ENCODE results near the gene NXF1.
"Not testable (repeated sequence)": the region's sequence is repeated elsewhere in the genome, so short reads cannot be mapped to it uniquely, and the experiment has no call there.

The NXF1 gene

DNA sequence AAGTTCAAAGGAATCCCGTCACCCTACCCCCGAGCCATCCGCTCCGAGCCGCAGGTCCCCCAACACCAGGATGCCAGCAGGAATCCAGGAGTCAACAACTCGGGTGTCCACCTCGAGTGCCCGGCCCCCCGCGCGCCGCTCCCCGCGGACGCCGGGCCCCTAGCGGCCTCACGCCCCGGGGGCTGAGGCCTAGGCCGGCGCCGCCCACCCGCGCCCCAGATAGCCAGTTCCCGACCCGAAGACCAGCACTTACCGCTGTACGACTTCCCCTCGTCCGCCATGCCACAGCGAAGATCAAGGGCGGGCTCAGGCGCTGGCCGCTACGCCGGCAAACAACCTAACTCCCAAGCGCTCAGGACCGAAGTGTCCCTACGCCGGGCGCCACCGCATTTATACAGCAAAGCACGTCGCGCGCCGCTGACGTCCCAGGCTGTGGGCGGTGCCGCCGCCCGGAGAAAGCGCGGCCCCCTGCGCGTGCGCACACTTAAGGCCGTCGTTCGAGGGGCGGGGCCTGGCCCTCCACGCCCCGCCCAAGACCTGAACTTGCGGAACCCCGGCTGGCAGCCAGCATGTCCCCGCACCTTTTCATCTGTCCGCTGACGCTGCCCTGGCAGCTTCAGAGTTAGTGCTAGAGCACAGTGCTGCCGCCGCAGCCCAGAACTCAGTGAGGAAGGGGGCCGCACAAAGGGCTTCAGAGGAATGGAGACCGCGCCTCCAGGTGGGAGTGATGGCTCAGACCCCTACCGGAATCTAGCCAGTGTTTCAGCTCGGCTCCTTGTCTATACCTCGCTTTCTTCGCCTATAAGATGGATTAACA, at the start of gene NXF1:
Gene NXF1 (minus strand): TSS at position 365 of the 817 bp plus-strand sequence. CDS start 84 bp downstream, at position 281.
- DNase-seq (ENCODE audit: low read depth, low spot score) = peak; percentile 85

DNA sequence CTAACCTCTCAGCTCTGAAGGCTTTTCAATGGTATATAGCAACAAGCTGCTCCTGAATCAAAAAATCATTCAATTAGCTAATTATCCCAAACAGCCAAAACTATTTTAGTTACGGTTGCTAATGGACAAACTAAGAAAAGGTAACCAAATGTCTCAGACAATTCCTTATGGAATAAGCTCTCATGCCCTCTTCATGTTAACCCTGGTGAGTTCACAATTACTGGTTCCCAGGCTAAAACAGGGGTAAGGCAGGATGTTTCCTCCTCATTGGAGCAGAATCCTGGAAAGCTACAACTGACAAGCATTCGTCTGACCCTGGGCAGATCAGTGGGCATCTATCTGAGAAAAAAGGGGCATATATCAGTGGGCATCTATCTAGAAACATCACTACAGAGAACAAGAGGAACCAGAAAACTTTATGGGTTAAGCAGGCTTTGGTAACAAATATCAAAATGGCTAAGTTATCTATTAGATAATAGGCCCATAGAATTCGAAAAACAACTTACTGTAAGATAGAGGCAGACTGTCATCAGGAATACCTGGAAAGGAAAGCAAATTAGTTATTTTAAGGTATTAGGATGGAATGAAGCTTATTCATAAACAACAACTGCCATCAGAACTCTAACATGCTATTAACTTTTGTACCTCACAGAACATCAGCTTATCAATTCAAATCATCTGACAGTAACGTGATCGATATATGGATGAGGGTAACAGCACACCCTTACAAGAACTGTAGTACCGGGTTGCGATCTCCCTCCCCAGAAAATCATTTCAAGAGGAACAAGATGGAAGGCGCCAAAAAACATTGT, 49.0 kb upstream of the NXF1 start:
- DNase-seq (ENCODE audit: low read depth, low spot score) = no peak

DNA sequence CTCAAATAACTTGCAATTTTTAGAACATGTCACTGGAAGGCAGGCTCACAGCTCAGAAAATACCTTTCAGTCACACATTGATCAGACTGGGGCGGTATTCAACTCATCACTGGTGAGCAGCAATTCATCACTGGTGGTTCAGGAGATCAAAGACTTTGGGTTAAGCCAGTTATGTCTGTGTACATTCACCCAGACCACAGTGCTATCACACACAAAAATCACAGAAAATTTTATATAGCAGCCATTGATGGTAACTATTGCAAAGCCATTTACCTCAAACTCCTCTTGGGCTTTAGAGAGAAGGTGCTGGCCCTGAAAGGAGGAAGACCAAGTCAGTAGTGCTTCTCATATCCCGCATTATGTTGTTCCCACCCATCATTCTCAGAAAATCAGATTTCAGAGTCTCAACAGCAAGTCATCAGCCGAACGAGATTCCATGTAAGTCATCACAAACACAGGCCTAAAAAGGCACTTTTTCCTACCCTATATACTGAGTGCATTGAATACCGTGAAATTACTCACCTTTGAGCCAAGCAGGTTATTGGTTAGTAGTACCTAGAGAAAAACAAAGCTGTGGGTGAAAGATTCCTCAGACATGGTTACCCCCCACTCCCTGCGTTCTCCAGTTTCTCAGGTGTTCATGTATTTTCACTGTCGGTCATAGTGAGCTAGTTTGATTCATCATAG, 48.2 kb upstream of the NXF1 start:
- no peak for DNase-seq (ENCODE audit: low read depth, low spot score)

DNA sequence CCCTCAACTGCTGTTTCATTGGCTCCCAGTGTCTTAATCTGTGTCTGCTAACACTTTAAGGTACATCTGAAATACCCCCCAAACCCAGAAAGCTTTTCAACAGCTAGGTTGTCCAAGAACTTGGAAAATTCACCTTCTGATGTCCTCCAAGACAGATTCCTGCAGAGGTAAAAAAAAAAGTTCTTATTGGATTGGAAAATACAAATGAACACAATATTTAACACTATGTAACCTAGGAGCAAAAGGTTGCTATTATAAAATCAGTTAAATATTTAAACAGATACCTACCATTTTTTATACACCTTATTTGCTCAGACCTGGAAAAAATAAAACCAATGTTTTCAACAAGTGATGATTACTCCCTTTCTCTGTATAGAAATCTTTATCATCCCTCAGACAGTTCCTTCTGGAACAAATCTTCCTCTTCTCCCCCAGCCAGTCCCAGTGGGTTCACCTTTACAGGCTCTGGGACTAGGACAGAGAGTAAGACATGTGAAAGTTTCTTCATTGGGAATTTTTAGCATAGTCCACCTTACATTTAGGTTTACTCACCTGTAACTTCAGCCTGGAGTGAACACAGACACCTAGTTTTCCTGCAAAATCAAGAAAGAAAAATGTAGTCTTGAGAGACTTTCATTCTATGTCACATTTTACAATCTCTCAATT, 47.4 kb upstream of the NXF1 start:
- DNase-seq (ENCODE audit: low read depth, low spot score) = no peak

DNA sequence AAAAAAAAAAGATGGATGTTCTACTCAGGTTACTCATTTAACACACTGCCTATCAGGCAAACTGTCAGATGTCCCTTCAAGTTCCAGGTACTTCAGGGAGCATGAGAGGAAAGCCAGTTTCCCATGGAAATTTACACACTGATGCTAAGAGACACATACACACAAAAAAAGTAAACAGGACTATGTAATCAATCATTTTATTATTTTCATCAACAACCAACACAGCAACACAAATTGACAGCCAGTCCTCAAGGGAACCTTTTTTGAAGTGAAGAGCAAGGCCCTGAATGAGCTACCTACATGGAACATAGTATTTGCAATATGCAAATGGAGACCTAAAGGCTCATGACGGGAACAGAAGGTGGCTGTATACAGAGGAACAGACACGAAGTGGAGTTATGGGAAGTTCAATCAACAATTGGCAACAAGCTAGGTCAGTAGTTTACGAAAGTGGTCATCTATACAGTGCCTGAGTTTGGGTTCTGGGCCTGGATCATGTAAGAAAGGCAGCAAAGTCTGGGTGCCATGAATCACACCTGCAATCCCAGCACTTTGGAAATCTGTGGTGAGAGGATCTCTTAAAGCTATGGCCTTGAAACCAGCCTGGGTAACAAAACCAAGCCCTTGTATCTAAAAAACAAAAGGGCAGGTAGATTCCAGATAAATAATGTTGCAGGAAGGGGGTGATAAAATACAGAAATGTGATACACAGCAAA, 46.7 kb upstream of the NXF1 start:
- no peak for DNase-seq (ENCODE audit: low read depth, low spot score)

DNA sequence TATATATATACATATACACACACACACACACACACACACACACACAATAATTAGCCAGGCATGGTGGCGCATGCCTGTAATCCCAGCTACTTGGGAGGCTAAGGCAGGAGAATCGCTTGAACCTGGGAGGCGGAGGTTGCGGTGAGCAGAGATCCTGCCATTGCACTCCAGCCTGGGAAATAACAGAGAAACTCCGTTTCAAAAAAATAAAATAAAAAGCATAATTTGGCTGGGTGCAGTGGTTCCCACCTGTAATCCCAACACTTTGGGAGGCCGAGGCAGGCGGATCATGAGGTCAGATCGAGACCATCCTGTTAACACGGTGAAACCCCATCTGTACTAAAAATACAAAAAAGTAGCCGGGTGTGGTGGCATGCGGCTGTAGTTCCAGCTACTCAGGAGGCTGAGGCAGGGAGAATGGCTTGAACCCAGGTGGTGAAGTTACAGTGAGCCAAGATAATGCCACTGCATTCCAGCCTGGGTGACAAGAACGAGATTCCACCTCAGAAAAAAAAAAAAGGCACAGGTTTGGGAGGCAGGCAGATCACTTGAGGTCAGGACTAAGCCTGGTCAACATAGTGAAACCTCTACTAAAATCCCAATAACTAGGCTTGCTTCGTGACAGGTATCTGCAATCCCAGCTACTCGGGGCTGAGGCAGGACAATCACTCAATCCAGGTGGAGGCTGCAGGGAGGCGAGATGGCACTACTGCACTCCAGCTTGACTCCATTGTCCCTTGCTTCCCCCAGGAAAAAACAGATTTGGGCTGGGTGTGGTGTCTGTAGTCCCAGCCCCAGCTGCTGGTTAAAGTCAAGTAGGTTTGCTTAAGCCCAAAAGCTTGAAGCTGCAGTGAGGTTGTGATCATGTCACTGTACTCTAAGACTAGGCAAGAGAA, 45.9 kb upstream of the NXF1 start:
- DNase-seq (ENCODE audit: low read depth, low spot score) = no peak

DNA sequence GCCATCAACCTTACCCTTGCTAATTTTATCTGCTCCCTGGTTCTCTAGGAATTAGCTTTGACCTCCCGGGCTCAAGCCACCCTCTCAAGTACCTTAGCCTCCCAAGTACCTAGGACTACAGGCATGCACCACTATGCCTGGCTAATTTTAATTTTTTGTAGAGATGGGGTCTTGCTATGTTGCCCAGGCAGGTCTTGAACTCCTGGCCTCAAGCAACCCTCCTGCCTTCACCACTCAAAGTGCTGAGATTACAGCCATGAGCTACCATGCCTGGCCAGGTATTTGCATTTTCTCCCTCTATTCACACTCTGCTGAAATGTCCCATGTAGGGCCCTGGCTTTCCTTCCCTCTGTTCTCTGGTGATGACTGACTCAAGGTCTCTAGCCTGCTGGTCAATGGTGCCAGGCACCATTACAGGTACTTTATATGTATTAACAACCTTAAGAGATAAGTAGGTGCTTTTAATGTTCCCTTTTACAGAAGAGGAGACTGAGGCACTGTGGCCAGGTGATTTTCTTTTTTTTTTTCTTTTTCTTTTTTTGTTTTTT, 42.6 kb upstream of the NXF1 start:
- no peak for DNase-seq (ENCODE audit: low read depth, low spot score)

DNA sequence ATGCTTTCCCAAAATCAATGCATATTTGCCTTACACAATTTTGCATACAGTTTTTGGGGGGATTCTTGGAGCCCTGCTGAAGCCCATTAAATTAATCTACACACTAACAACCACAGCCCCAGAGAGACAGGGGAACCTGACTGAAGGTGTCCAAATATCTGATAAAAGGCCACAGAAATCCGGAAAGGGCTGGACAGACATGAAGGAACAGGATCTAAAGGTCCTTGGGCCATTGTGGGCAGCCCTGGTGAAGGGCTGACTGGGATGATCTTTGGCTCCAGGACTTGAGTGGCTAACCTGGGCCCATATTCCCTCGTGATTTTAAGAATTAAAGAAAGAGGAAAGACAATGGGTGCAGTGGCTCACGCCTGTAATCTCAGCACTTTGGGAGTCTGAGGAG, 40.9 kb upstream of the NXF1 start:
- no peak for DNase-seq (ENCODE audit: low read depth, low spot score)

DNA sequence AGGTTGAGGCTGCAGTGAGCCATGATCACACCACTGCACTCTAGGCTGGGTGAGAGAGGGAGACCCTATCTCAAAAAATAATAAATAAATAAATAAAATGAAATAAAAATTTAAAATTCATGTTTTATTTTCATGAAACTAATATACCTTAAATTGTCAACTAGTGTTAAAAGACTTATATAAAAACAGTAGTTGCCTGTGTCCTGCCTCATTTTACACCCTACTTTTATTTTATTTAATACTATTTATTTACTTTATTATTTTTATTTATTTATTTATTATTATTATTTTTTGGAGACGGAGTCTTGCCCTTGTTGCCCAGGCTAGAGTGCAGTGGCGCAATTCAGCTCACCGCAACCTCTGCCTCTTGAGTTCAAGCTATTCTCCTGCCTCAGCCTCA, 38.9 kb upstream of the NXF1 start:
- no peak for DNase-seq (ENCODE audit: low read depth, low spot score)

DNA sequence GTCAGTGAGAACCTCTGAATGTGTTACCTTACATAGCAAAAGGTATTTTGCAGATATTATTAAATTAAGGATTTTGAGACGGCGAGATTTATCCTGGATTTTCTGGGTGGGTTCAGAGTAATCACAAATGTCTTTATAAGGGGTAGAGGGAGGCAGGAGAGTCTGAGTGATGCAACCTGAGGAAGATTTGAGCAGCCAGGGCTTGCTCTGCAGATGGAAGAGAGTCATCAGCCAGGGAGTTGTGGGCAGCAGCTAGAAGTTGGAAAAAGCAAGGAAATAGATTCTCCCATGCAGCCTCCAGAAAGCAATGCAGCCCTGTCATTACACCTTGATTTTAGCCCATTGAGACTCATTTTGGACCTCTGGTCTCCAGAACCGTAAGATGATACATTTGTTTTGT, 38.2 kb upstream of the NXF1 start:
- DNase-seq (ENCODE audit: low read depth, low spot score) = no peak

DNA sequence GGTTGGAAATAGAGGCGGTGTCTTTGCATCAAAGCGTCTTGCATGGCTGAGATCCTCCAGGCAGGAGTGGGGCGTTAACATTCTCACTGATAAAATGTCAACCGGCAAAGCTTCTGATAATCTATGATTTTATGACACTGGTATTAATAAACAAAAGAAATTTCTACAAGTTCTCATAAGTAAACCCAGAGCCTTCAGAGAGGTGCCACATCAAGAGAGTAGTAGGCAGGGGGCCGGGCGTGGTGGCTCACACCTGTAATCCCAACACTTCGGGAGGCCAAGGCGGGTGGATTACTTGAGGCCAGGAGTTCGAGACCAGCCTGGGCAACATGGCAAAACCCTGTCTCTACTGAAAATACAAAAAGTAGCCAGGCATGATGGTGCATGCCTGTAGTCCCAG, 37.7 kb upstream of the NXF1 start:
- DNase-seq (ENCODE audit: low read depth, low spot score) = not testable (repeated sequence)

DNA sequence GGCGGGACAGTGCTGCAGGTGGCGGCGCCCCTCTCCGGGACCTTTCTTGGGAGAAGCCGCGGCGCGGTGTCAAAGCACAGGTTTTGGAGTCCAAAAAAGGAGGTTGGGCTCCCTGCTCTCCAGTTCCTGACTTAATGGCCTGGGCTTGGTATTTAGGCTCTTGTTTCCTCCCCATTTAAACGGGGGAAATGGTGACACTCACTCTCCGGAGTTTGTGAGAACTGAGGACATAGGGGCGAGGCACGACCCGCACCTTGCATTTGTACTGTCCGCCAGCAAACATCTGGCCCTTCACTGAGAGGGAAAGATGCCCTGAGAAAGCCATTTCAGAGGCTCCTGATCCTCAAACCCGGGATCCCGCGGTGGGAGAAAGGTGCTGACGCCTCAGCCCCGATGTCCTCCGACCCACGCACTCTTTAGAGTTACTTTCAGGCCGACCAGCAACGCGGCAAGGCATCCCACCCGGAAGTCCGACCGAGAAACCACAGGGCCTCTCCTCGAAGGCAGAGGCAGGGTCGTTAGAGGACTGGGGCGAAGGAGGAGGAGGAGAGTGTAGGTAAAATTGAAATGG, 37.0 kb upstream of the NXF1 start:
- DNase-seq (ENCODE audit: low read depth, low spot score) = no peak

DNA sequence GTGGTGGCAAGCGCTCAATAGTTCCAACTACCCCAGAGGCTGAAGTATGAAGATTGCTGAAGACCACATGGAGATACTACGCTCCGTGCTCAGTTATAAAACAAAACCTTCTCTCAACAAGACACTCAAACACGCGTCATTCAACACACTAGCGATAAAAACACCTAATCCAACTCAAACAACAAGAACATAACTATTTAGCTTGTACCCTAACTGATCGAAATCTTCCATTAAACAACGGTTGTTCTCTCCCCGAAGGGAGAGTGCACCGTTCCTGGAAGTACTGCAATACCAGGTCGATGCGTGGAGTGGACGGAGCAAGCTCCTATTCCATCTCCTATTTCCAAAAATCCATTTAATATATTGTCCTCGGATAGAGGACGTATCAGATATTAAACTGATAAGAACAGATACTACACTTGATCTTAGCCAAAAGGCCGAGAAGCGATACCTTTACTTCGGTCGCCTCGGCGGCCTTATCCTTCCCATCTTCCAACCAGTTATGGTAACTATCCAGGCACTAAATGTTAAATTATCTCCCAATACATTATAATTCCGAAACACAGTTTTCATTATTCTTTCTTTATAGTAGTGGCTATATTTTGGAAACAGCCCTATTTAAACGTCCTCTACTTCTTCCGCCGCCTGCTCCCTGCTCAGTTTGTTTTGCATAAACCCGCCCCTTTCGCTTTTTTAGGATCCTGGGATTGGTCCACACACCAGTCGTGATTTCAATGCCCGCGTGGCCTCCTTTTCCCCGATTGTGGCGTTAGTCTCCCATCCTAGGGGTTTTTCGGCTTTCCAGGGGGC, 36.3 kb upstream of the NXF1 start:
- peak; percentile 64 for DNase-seq (ENCODE audit: low read depth, low spot score)

DNA sequence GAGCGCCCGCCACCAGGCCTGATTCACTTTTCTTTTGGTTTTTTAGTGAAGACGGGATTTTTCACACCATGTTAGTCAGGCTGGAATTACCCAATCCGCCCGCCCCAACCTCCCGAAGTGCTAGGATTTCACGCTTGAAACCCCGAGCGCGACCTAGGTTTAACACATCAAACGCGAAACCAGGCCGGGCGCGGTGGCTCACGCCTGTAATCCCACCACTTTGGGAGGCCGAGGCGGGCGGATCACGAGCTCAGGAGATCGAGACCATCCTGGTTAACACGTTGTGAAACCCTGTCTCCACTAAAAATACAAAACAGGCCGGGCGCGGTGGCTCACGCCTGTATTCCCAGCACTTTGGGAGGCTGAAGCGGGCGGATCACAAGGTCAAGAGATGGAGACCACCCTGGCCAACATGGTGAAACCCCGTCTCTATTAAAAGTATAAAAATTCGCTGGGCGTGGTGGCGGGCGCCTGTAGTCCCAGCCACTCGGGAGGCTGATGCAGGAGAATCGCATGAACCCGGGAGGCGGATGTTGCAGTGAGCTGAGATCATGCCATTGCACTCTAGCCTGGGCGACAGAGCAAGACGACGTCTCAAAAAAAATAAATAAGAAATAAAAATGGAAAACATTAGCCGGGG, 35.6 kb upstream of the NXF1 start:
- DNase-seq (ENCODE audit: low read depth, low spot score) = peak; percentile 72

DNA sequence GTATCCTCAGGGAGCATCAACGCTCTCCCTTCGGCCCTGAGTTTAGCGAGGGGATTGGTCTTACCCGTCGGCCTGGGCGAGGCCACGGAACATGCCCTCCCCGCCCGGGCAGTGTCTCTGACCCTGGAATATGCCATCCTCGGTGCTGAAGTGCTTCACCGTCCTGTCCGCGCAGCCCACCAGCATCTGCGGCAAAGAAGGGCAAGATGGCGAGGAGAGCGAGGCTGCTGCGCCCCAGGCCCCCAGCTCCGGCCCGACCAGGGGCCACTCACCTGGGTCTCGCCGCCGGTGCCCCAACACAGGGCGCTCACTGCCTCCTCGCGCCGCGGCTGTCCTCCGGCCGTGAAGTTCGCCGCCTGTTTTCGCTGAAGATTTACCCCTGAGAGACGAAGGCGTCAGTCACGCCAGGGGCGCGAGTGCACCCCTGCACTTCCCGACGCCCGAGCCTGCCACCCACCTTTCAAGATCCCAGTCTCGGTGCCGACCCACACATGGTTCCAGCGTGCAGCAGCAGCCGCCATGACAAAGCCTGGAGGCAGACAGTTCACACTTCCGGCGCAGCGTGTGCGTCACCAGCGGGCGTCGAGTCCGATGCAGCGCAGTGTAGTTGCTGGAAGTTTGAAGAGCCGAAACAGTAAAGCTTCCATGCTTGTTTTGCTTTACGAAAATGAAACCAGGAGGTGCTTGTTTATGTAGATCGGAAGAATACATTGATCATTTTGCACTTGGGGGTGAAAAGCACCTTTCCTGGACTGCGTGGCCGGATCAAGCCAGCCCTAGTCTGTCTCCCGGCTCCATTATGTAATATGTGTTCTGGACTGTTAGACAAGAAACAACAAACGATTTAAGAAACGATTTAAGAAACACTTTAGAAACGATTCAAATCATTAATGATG, 34.1 kb upstream of the NXF1 start, which contains the start of gene WDR74:
Gene WDR74 (minus strand): TSS at position 541 of the 896 bp plus-strand sequence. CDS start 20 bp downstream, at position 521.
- peak; percentile 76 for DNase-seq (ENCODE audit: low read depth, low spot score)

DNA sequence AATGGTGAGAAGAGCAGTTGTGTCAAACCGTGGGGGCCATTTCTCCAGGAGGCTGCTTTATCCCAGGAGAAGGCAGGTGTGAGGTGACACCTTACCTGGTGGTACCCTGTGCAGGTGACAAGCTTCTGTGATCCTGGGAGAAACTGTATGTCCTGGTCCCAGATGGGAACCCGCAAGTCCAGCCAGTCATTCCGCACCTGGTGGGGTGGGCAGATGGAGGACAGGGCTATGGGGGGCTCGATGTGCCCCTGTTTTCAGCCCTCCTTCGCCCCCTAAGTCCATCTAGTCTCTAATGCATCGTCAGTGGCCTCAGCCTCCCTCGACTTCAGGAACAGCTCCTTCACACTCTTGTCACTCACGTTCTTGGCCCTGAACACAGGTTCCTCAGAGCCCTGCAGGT, 30.1 kb upstream of the NXF1 start:
- no peak for DNase-seq (ENCODE audit: low read depth, low spot score)
